GM23338 (cell line): ENCODE measurements around the gene SREBF2. TPM values are rescaled to one million over a fixed set of nuclear protein-coding genes. Genes with fewer than 3 reads are reported as not detected.

Experiments
- ATAC-seq: fragments of 200-7000 bp; cut with Tn5 transposase; 3 replicates; pipeline ENCODE4 v1.9.1; 2020
- DNase-seq: peaks from one replicate; pipeline ENCODE4 v3.0.0-alpha.2; 2015; ENCODE audit warnings: low spot score
- H2AFZ ChIP-seq: fragments of 200-600 bp; sonication (generic); 2 replicates; pipeline ENCODE4 v1.8.0; 2016; ENCODE audit warnings: antibody characterized with exemption, mild to moderate bottlenecking, moderate library complexity
- H3F3A ChIP-seq: fragments of 200-600 bp; sonication (generic); replicated peaks from 2 replicates; pipeline ENCODE4 v1.8.0; 2017; ENCODE audit warnings: antibody characterized with exemption, mixed run types, low read depth
- H3K27ac ChIP-seq: fragments of 200-600 bp; sonication (generic); 2 replicates; pipeline ENCODE4 v1.6.1; 2016; ENCODE audit warnings: low read depth
- H3K27me3 ChIP-seq: fragments of 200-600 bp; sonication (generic); 2 replicates; pipeline ENCODE4 v1.8.0; 2016; ENCODE audit warnings: mild to moderate bottlenecking, mixed run types, moderate library complexity; ENCODE audit not compliant: insufficient read depth
- H3K36me3 ChIP-seq: fragments of 200-600 bp; sonication (generic); 2 replicates; pipeline ENCODE4 v1.8.0; 2016; ENCODE audit warnings: mild to moderate bottlenecking; ENCODE audit not compliant: insufficient read depth
- H3K4me1 ChIP-seq: fragments of 200-600 bp; sonication (generic); 2 replicates; pipeline ENCODE4 v1.8.0; 2016; ENCODE audit warnings: mild to moderate bottlenecking, moderate library complexity; ENCODE audit not compliant: insufficient read depth
- H3K4me2 ChIP-seq: fragments of 200-600 bp; sonication (generic); 2 replicates; pipeline ENCODE4 v1.7.1; 2017; ENCODE audit warnings: mixed run types
- H3K4me3 ChIP-seq: fragments of 200-600 bp; sonication (generic); 2 replicates; pipeline ENCODE4 v1.6.1; 2016; ENCODE audit warnings: mixed run types
- H3K79me2 ChIP-seq: fragments of 200-600 bp; sonication (generic); replicated peaks from 2 replicates; pipeline ENCODE4 v1.8.0; 2017; ENCODE audit warnings: mild to moderate bottlenecking; ENCODE audit not compliant: insufficient read depth
- H3K9me2 ChIP-seq: fragments of 200-600 bp; sonication (generic); 2 replicates; pipeline ENCODE4 v1.8.0; 2017; ENCODE audit not compliant: insufficient read depth
- H4K20me1 ChIP-seq: fragments of 200-600 bp; sonication (generic); replicated peaks from 2 replicates; pipeline ENCODE4 v1.8.0; 2017; ENCODE audit warnings: mild to moderate bottlenecking; ENCODE audit not compliant: insufficient read depth
- H3K27ac Mint-ChIP-seq: 2 replicates; pipeline ENCODE4 v1.8.0; 2020; ENCODE audit warnings: inconsistent platforms, mild to moderate bottlenecking, moderate library complexity, mixed read lengths
- H3K27me3 Mint-ChIP-seq: 3 replicates; pipeline ENCODE4 v1.8.0; 2022; ENCODE audit warnings: low read depth, mild to moderate bottlenecking, moderate library complexity, mixed read lengths, inconsistent platforms; ENCODE audit not compliant: insufficient read depth, poor library complexity
- H3K36me3 Mint-ChIP-seq: 3 replicates; pipeline ENCODE4 v1.8.0; 2021; ENCODE audit warnings: low read depth, mild to moderate bottlenecking, inconsistent platforms, moderate library complexity, mixed read lengths
- H3K4me1 Mint-ChIP-seq: 3 replicates; pipeline ENCODE4 v1.8.0; 2020; ENCODE audit warnings: mild to moderate bottlenecking, inconsistent platforms, mixed read lengths
- H3K4me3 Mint-ChIP-seq: 3 replicates; pipeline ENCODE4 v1.8.0; 2021; ENCODE audit warnings: moderate library complexity, mild to moderate bottlenecking, inconsistent platforms, mixed read lengths
- H3K9me3 Mint-ChIP-seq: 3 replicates; pipeline ENCODE4 v1.8.0; 2020; ENCODE audit warnings: moderate library complexity, mild to moderate bottlenecking, inconsistent platforms, mixed read lengths
- ETS1 ChIP-seq: IDR thresholded peaks from 2 replicates; pipeline ENCODE4 v1.6.1; 2016; ENCODE audit warnings: antibody characterized with exemption
- EZH2 ChIP-seq: fragments of 200-600 bp; sonication (generic); IDR thresholded peaks from one replicate; pipeline ENCODE4 v1.8.0; 2017; ENCODE audit warnings: antibody characterized with exemption, mild to moderate bottlenecking, low read depth; ENCODE audit not compliant: unreplicated experiment
- EZH2phosphoT487 ChIP-seq: fragments of 200-600 bp; sonication (generic); IDR thresholded peaks from one replicate; pipeline ENCODE4 v1.8.1; 2018; ENCODE audit warnings: antibody characterized with exemption; ENCODE audit not compliant: unreplicated experiment
- JUNB ChIP-seq: IDR thresholded peaks from one replicate; pipeline ENCODE4 v1.6.1; 2016; ENCODE audit warnings: antibody characterized with exemption; ENCODE audit not compliant: unreplicated experiment
- NANOG ChIP-seq: IDR thresholded peaks from 2 replicates; pipeline ENCODE4 v1.6.1; 2016; ENCODE audit warnings: antibody characterized with exemption, borderline replicate concordance
- POLR2AphosphoS5 ChIP-seq: IDR thresholded peaks from 2 replicates; pipeline ENCODE4 v1.6.1; 2016; ENCODE audit warnings: antibody characterized with exemption, low read depth
- STAT1 ChIP-seq: IDR thresholded peaks from one replicate; pipeline ENCODE4 v1.6.1; 2016; ENCODE audit warnings: antibody characterized with exemption; ENCODE audit not compliant: unreplicated experiment
- ZNF114 ChIP-seq: fragments of 250-450 bp; sonication (Bioruptor Pico); IDR thresholded peaks from 2 replicates; pipeline ENCODE4 v1.5.0; 2020; ENCODE audit warnings: mild to moderate bottlenecking, moderate library complexity
- ZNF331 ChIP-seq: fragments of 250-450 bp; sonication (Bioruptor Pico); IDR thresholded peaks from 2 replicates; pipeline ENCODE4 v1.5.0; 2020; ENCODE audit warnings: low read depth, mild to moderate bottlenecking, moderate library complexity
- ZNF462 ChIP-seq: fragments of 250-450 bp; sonication (Bioruptor Pico); IDR thresholded peaks from 2 replicates; pipeline ENCODE4 v1.5.0; 2020; ENCODE audit warnings: mild to moderate bottlenecking, moderate library complexity
- polyA plus RNA-seq: library from polyadenylated mRNA; unstranded; fragments of >200 nt; fragmentation: Nextera tagmentation; extraction: Ambion mirVana; gene quantifications from 2 replicates; pipeline ENCODE4 v1.2.1, GENCODE V29; 2016
- total RNA-seq: library from RNA; depleted of rRNA; stranded (reverse); fragments of >200 nt; shearing (Covaris generic); gene quantifications from 2 replicates; pipeline ENCODE4 v1.2.3, GENCODE V29; 2014

Gene SREBF2
- total and polyA plus RNA-seq, 2 experiments from 2014 or later = 48.7 to 163 TPM

GRCh38 chr22:41919357-41920224 lies 86.7 kb downstream of the SREBF2 start:
- peaks cover 10% of the 10 kb centered on the region; the same call in 2 of the 3 replicates for H3K4me1 Mint-ChIP-seq
- Histone ChIP-seq H3K27ac (no peak overlapping the region), H3K79me2 (no peaks in the 10 kb centered on the region), H3K9me2 (no peaks in the 10 kb centered on the region), H3K4me2 (peak overlapping the region; percentile 85), H2AFZ (peak overlapping the region; percentile 78; the same call in 1 of the 2 replicates), H3K4me1 (peaks cover 28% of the 10 kb centered on the region; the same call in 1 of the 2 replicates), H3K36me3 (no peaks in the 10 kb centered on the region), H4K20me1 (peaks cover 3% of the 10 kb centered on the region; the same call in 1 of the 2 replicates), H3K27me3 (peaks cover 92% of the 10 kb centered on the region), H3F3A (0 out of 2 replicates have a peak, but pooled peaks cover 4% of the 10 kb centered on the region), H3K4me3 (peak overlapping the region; percentile 67)
- no peaks in the 10 kb centered on the region; the same call in 2 of the 3 replicates for H3K36me3 Mint-ChIP-seq
- peak overlapping the region; percentile 70 for H3K4me3 Mint-ChIP-seq
- H3K27ac Mint-ChIP-seq = no peak overlapping the region
- H3K27me3 Mint-ChIP-seq = peaks cover 75% of the 10 kb centered on the region
- ATAC-seq (peak; percentile 82), DNase-seq (peak; percentile 97)
- peak; percentile 86 for TF ChIP-seq POLR2AphosphoS5
- no peak for TF ChIP-seq EZH2phosphoT487
- no peak for TF ChIP-seq ZNF114 (CRISPR knock-in tag)
- no peak for TF ChIP-seq EZH2
- no peak for TF ChIP-seq JUNB
- H3K9me3 Mint-ChIP-seq = no peaks in the 10 kb centered on the region

- Histone ChIP-seq H3K36me3 (no peaks in the 10 kb centered on the region), H3K4me3 (peak overlapping the region; percentile 67), H3F3A (0 out of 2 replicates have a peak, but pooled peaks cover 4% of the 10 kb centered on the region), H4K20me1 (peaks cover 6% of the 10 kb centered on the region; the same call in 1 of the 2 replicates), H3K9me2 (no peaks in the 10 kb centered on the region), H3K4me2 (peak overlapping the region; percentile 85), H3K27ac (no peak overlapping the region), H2AFZ (peak overlapping the region; percentile 78), H3K79me2 (no peaks in the 10 kb centered on the region), H3K27me3 (peaks cover 92% of the 10 kb centered on the region), H3K4me1 (peaks cover 26% of the 10 kb centered on the region; the same call in 1 of the 2 replicates)
- TF ChIP-seq POLR2AphosphoS5 (no peak), ZNF462 (CRISPR knock-in tag) (no peak), NANOG (no peak), ETS1 (no peak), JUNB (no peak), STAT1 (no peak), ZNF331 (no peak)
- Mint-ChIP-seq H3K36me3 (no peaks in the 10 kb centered on the region; the same call in 2 of the 3 replicates), H3K9me3 (no peaks in the 10 kb centered on the region; the same call in 2 of the 3 replicates), H3K27ac (no peak overlapping the region), H3K4me3 (peak overlapping the region; percentile 70), H3K27me3 (peaks cover 79% of the 10 kb centered on the region), H3K4me1 (peaks cover 13% of the 10 kb centered on the region)
- DNase-seq (no peak), ATAC-seq (no peak; the same call in 2 of the 3 replicates)
Measured at GRCh38 chr22:41920271-41920976, 87.5 kb downstream of the SREBF2 start.
